Non-pigmented ciliary epithelial cell (primary cell): ENCODE results near the gene CEP20.
"Not testable (repeated sequence)": the region's sequence is repeated elsewhere in the genome, so short reads cannot be mapped to it uniquely, and the experiment has no call there.

Experiments
- DNase-seq: peaks from one replicate; pipeline ENCODE4 v3.0.0-alpha.2; 2010; ENCODE audit warnings: low read depth

Gene CEP20

GRCh38 chr16:15888072-15888976 is at the start of gene CEP20:
Gene CEP20 (minus strand): TSS chr16:15888603. CDS start chr16:15888585, 18 bp downstream.
- DNase-seq = peak; percentile 95

GRCh38 chr16:15936809-15937208 is 48.4 kb upstream of the CEP20 start:
- not testable (repeated sequence) for DNase-seq

- no peak for DNase-seq
These were observed 46.6 kb upstream of the CEP20 start for GRCh38 chr16:15934991-15935390.

GRCh38 chr16:15933781-15934180 is 45.4 kb upstream of the CEP20 start:
- no peak for DNase-seq

- no peak for DNase-seq
These were observed 44.5 kb upstream of the CEP20 start for GRCh38 chr16:15932939-15933338.

GRCh38 chr16:15928261-15929104 is 40.1 kb upstream of the CEP20 start:
- DNase-seq = no peak

- no peak for DNase-seq
These were observed 37.2 kb upstream of the CEP20 start for GRCh38 chr16:15925631-15926030.

GRCh38 chr16:15924996-15925395 is 36.6 kb upstream of the CEP20 start:
- DNase-seq = no peak

- no peak for DNase-seq
These were observed 30.9 kb upstream of the CEP20 start for GRCh38 chr16:15919331-15919730.

- not testable (repeated sequence) for DNase-seq
These were observed 29.9 kb upstream of the CEP20 start for GRCh38 chr16:15918314-15918713.

- DNase-seq = no peak
These were observed 27.9 kb upstream of the CEP20 start for GRCh38 chr16:15916323-15916722.

GRCh38 chr16:15915555-15916081 is 27.2 kb upstream of the CEP20 start:
- no peak for DNase-seq

- no peak for DNase-seq
These were observed 24.8 kb upstream of the CEP20 start for GRCh38 chr16:15913046-15913698.

GRCh38 chr16:15911198-15911597 is 22.8 kb upstream of the CEP20 start:
- DNase-seq = no peak

- no peak for DNase-seq
These were observed 19.6 kb upstream of the CEP20 start for GRCh38 chr16:15907863-15908478.

- DNase-seq = no peak
These were observed 18.0 kb upstream of the CEP20 start for GRCh38 chr16:15906439-15906838.

- no peak for DNase-seq
These were observed 15.6 kb upstream of the CEP20 start for GRCh38 chr16:15903960-15904359.

GRCh38 chr16:15900901-15901500 is 12.6 kb upstream of the CEP20 start:
- no peak for DNase-seq

- no peak for DNase-seq
These were observed 12.0 kb upstream of the CEP20 start for GRCh38 chr16:15900357-15900756.

- DNase-seq = no peak
These were observed 11.2 kb upstream of the CEP20 start for GRCh38 chr16:15899538-15900100.

GRCh38 chr16:15898654-15899053 is 10.3 kb upstream of the CEP20 start:
- no peak for DNase-seq
